Colon (tissue), 2 donors: Measurements from ENCODE around the gene ABCB1.

Experiments
- FAIRE-seq: peaks from 2 replicates; lab custom pipeline; 2012; peaks lifted over from hg19 to GRCh38; lab: Jason Lieb, UNC
- donor health status: control.
- donor health status: control.

Gene ABCB1

DNA sequence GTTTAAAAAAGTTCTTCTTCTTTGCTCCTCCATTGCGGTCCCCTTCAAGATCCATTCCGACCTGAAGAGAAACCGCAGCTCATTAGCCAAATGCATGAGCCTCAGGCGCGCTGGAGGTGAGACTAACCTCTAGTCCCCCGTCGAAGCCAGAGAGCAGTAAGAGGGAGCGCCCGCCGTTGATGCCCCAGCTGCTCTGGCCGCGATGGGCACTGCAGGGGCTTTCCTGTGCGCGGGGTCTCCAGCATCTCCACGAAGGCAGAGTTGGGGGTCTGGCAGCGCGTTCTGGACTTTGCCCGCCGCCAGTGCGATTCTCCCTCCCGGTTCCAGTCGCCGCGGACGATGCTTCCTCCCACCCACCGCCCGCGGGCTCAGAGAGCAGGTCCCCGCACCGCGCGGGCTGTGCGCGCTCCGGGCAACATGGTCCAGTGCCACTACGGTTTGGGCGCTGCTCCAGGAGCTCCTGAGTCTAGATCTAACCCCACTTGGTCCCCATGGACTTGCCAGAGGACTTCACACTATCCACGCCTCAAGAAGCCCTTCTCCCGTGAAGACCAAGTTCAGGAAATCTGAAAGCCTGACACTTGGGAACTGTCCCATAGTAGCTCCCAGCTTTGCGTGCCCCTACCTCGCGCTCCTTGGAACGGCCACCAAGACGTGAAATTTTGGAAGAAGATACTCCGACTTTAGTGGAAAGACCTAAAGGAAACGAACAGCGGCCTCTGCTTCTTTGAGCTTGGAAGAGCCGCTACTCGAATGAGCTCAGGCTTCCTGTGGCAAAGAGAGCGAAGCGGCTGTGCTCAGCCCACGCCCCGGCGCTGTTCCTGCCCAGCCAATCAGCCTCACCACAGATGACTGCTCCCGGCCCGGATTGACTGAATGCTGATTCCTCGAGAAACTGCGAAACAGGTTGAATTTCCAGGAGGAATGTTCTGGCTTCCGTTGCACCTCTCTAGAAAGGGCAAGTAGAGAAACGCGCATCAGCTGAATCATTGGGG is at the start of gene ABCB1:
TSS of gene ABCB1 (minus strand) at position 755 of the 995 bp plus-strand sequence. CDS start at position 55, 700 bp downstream.
- FAIRE-seq, result no peak

DNA sequence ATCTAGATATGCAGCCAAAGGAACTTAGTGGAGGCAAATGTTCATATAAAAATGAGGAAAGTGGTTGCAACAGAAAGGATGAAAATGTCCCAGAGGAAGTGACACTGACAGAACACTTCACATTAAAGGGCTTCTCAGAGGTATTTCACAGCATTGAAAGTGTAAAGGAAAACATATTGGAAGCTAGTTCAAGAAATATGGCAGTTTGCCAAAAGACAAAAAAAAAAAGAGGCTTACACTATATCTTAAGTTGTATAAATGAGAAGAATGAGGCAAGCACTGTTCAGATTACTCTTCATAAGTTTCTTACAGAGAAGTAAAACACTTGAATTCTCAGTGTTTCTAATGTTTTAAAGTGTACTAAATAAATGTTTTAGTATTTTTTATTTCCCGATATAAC is 47.6 kb upstream of the ABCB1 start:
- FAIRE-seq, result no peak

DNA sequence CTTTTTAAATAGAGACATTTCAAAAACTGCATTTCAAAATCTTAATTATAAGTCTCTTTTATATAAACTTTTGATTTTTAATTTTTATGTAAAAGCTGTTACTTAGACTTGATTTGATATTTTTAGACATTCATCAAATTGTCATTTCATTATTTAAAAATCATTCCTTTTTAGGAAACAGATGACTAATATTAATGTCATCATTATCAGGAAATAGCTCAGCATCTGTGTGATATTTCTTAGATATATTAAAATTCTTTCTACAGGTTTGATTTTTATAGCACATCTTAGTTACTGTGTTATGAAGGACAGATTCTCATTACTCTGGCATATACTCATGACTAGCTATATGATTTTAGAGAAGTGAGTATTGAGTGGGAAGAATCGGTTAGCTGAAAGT is 44.8 kb upstream of the ABCB1 start:
- no peak for FAIRE-seq

DNA sequence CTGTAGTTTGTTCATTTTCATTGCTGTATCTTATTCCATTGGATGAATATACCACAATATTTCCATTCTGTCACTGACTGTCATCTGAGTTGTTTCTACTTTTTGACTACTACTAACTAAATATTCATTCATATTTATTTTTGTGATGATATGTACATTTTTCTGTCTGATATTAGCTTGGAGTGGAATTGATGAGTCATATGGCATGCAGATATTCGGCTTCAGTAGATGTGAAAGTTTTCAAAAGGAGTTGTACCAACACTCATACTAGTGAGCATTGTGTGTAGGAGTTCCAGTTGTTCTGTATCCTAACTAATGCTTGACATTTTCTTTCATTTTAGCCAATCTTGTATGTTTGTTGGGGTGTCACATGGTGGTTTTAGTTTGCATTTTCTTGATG is 35.2 kb upstream of the ABCB1 start:
- FAIRE-seq, result no peak

DNA sequence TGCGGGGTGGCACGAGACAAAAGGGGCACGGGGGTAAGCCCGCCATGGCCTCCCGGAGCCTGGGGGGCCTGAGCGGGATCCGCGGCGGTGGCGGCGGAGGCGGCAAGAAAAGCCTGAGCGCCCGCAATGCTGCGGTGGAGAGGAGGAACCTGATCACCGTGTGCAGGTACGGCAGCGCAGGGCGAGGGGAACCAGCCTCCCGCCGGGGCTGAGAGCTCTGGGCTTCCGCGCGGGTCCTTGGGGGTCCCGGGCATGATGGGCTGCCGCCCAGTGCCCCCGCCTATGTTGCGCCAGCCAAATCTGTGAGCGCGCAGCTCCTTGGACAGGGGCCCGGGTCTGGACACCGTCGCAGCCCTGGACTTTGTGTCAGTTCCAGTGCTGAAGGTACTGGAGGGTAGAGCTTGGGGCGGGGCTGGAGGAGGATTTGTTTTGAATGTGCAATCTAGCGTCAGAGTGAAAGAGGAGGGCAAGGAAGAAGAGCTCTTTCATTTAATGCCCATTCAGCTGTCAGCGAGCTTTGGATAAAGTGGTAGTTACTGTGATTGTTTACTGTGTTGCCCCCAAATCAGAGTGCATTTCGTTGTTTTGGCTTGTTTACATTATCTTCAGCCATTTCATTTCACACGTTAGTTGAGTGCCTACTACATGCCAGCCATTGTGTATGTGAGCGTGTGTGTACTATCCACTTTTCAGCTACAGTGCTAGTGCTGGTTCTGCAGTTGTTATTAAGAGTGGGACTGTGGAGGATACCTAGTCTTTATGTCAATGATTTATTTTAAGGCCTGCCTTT is 28.3 kb upstream of the ABCB1 start:
- no peak for FAIRE-seq

DNA sequence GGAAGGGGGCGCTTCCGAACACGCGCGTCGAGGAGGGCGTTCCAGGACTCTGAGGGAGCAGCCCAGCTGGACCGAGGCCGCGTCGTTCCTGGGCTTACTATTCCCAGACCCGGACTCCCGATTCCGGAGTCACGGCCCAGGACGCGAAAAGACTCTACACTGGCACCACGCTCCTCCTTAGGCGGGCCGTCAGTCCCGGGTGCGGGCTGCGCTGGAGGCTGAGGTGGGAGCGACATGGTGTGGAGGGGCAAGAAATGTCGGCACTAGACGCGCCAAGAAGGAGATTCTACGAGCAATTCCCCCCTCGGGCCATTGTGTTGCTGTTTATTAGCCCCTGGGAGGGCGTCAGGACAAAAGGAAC is 26.9 kb upstream of the ABCB1 start:
- no peak for FAIRE-seq

DNA sequence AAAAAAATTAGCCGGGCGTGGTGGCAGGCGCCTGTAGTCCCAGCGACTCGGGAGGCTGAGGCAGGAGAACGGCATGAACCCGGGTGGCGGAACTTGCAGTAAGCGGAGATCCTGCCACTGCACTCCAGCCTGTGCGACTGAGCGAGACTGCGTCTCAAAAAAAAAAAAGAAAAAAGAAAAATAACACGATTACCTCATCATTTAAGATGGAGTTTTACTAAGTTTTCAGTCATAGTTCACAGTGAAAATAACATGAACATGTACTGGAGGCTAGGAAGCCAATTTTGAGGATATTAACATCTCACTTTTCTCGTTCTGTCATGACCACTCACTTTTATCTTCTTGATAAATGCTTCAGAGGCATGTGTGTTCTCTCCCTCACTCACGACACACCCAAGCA is 24.4 kb upstream of the ABCB1 start:
- no peak for FAIRE-seq

DNA sequence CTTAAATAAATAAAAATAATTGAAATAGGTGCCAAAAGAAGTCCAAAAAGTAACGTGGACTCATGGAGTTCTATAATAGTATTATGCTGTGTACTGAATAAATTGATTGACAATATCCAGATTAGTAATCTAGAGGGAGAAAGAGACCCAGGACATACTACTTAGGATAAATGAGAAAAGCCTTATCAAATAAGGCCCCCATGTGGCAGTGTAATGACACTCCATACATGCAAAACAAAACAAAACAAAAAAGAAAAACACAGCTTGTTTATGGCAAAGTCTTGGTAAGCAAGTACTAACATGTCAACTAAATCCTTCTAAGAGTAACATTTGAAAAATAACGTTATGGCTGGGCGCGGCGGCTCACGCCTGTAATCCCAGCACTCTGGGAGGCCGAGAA is 23.9 kb upstream of the ABCB1 start:
- no peak for FAIRE-seq

DNA sequence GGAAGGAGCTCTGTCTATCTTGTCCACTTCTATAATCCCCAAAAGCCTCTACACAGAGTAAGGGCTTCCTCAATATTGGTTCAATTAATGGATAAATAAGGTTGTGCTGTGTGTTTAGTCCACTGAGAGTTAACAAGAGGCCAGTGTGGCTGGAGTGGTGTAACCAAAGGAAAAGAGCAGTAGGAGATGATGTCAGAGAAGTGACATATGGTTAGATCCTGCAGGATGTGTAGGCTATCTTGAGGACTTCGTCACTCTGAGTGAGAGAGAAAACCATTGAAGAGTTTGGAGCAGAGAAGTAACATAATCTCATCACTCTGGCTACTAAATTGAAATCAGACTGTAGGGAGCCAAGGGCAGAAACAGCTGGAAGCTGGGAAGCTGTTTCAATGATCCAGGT is 14.5 kb upstream of the ABCB1 start:
- FAIRE-seq, result no peak

DNA sequence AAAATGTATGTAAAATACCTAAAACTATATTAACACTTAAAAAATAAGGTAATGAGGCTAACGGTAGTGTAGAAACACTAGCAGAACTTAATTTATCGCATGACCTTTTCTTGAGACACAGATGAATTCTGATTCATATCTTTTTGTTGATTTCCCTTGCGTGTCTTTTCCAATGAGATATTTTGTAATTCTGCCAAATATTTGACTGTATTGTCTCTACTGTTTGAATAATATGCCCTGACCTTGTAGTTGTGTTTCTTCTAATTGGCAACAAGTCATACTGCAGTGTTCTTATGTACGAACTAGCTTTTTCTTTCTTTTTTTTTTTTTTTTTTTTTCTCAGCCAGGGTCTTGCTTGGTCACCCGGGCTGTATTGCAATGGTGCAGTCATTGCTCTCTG is 9.2 kb upstream of the ABCB1 start:
- FAIRE-seq, result no peak

DNA sequence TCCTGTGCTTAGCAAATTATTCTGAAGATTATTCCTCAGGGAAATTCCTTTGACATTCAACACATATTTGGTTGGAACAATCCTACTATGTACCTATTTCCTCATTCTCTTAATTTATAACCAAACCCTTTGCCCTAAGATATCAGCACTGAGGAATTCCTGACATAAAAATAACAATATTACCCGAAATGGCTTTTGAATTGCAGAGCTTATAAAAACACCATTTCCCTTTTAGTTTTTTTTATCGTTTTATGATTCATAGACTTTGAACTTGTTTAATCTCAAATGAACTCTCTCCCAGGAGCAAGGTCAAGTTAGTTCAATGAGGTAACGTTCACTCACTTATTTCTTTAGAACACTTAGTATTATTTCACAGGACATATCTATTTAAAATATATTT is 7.7 kb upstream of the ABCB1 start:
- peak; percentile 93 for FAIRE-seq

DNA sequence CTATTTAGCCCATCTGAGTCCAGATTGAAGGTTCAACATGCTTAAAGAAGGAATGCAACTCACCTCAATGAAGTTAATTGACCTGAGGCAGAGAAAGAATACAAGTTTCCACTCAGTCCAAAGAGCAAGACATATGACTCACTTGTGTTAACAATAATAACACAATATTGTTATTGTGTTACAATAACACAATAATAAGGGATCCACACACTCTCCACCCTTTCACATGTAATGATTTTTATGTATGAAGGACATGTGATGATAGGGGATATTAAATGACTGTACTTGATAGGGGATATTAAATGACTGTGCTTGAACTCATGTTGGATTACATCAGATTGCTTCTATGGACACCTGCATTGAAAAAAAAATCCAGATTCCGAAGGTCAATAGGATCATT is 3.6 kb upstream of the ABCB1 start:
- no peak for FAIRE-seq

DNA sequence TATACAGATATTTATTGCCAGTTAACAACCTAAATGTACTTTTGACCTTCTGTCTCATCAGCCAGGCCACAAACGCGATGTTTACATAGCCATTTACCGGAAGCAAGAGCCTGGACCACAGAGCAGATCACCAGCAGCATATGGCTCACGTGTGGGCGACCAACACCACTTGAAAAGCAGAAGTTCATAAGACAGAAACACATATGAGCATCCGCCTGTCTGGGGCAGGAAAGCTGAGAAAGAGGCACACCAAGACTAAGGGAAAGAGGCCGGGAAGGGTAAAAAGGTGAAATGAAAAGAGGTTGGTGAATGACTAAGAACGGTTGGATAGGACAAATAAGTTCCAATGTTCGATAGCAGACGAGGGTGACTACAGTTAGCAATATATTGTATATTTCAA is 1.3 kb downstream of the ABCB1 start:
- no peak for FAIRE-seq

DNA sequence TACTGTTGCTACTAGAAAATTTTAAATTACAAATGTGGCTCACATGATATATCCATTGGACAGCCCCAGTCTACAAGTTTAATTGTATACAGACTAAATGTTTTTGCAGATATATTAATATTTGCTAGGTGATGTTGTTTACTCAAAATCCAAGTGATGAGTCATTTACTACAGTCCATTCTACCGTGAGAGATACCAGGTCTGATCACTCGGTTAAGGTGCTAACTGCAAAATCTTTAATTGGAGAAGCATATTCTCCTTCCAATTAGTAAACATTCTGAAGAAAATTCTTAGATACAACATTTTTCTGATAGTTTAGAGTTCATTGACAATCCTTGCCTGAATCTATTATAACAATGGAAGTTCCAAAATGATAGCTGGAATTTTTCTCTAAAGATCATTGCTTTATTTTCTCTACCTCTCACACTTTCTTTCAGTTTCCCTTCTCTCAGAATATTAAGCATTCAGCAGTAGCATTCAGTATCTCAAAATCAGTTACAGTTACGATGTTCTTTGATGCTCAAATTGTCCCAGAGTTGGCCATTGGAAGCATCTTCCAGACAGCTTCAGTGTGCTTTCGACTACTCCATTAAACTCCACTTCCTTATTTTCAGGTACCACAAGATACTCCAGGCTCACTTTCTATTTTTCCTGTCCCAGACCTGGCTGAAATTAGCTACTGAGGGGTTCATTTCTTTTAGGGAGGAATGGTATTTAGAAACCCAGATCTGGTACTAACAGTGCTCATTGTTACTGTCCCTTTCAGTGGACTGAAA is 2.3 kb downstream of the ABCB1 start:
- peak; percentile 55 for FAIRE-seq

DNA sequence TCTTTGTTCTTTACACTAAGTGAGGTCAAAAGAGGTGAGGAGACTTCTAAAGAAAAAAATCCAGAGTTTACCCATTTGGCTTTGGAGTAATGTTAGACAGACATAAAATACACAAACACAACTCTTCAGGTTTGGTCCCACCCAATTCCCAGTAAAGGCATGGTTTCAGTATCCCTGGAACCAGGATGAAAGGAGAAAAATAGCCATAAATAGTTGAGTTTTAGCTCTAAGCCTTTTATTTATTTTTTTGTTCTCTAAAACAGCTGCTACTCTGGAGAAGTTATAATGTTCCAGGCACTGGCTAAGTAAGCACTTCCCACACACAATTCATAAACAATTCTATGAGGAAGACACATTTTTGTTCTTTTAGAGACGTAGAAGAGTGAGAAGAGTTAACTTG is 4.0 kb downstream of the ABCB1 start:
- no peak for FAIRE-seq

DNA sequence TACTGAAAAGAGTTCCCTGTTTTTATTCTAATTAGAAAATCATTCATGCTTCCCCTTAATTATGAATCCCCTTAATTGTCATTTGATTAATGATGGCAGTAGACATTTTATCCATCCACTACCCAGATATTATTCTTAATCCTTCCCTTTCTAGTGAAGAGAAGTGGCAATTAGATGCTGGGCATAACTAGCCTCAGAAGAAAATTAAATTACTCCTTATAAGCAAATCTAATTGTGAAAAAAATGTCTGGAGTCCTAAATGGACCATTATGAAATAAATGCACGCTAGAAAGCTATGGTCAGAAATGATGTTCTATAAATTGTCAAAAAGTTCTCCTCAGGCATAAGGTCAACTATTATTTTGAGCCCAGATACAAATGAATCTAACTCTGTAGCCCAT is 4.5 kb downstream of the ABCB1 start:
- FAIRE-seq, result no peak

DNA sequence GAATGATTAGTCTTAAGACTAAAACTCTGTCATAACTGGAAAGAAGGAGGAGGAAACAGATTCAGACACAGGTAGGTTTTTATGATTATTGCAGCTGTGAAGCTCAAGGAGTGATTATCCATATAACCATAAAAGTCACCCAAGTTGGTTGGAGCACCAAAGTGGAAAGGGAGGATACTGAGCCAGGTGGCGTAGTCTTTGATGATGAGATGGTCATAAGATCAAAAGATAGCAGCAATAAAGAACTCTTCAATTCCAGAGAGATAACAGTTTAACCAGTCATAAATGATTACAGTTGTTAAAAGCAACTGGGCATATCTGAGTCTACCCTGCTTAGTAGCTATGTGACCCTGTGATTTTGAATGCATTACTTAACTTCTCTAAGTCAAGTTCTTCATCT is 8.4 kb downstream of the ABCB1 start:
- peak; percentile 61 for FAIRE-seq

DNA sequence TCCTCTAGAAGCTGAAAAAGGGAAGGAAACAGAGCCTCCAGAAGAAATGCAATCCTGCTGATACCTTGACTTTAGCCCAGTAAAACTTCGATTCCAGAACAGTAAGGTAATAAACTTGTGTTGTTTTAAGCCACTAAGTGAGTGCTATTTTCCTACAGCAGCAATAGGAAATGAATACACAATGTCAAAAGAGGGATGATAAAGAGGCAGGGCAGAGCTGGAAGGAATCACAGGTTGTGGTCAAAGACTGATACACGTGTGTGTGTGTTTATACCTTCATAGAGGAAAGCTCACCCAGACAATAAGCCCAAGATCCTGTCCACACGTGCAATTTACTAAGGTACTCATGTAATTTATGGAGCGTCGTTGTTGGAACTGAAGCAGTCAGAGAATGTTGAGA is 9.5 kb downstream of the ABCB1 start:
- no peak for FAIRE-seq

DNA sequence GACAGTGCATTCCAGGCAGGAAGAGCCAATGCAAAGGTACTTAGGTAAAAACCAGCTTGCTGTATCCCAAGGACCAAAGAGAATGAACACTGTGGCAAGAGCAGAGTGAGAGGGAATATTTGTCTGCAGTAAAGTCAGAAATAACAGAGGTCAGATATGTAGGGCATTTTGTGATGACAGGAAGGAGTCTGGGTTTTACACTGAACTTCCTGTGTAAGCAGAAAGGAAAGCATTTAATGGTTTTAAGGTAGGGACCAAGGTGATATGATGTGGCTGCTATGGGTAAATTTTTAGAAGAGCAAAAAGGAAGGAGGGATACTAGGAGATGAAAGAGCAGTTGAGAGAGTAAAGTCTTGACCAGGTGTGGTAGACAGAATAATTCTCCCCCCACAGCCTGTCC is 10.1 kb downstream of the ABCB1 start:
- no peak for FAIRE-seq

DNA sequence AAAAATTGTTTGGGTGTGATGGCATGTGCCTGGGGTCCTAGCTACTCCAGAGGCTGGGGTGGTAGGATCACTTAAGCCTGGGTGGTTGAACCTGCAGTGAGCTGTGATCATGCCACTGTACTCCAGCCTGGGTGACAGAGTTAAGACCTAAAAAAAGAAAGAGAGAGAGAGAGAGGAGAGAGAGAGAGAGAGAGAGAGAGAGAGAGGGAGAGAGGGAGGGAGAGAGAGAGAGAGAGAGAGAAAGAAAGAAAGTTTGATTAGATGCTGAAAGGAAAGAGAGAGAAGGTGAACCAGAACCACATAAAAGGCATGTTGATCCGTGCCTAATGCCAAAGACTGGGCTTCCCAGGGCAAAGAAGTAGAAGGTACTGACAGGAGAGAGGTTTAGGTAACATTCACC is 11.1 kb downstream of the ABCB1 start:
- no peak for FAIRE-seq

DNA sequence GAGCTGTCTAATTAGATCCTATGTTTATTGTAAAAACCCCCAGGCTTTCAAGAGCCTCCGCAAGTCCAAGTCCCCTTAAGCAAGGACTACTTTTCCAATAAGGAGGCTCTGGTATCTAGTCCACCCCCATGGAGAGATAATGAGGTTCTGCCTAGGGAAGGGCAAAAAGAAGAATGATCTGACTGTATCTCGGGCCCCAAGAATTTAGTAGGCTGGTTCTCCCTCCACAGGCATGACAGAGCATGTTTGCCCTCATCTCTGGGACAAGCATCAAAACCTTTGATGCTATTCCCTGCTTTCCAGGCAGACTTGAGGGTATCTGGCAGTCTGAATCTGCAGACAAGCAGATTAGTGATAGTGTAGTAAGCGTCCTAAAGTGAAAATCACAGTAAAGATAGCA is 19.0 kb downstream of the ABCB1 start:
- no peak for FAIRE-seq

DNA sequence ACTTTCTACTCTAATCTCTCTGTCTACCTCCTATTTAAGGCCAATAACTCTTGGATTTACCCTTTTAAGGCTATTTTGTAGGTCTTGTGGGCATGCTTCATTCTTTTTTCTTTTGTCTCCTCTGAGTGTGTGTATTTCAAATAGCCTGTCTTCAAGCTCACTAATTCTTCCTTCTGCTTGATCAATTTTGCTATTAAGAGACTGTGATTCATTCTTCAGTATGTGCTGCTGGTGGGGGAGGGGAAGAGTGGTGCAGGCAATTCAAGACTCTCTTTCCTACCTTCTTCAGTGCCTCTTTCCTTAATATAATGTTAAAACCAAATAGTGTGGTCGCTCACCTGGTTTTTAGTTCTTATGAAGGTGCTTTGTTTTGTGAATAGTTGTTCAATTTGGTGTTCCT is 20.0 kb downstream of the ABCB1 start:
- FAIRE-seq, result no peak

DNA sequence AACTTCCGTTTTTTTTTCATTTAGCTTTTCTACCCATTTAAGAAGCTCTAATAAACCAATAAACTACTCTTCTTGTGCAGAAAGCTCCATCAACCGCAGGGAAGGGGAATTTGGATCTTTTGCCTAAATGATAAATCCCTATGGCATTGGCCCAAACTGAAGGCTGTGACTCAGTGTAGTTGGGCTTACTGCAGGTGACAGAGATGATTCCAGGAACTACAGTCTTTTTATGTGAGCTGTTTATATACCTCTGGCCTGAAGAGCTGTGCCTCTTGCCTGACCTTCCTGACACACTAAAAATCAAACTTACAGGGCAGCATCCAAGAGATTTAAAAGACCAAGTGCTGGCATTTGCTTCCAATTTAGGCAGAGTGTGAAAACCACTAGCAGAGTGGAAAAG is 25.2 kb downstream of the ABCB1 start:
- no peak for FAIRE-seq
